HepG2 (cell line): ENCODE data around the gene CDC14B. TPM values are rescaled to one million over a fixed set of nuclear protein-coding genes. Genes with fewer than 3 reads are reported as not detected.
A peak's percentile ranks its signal among the peaks of the same experiment; 100 is the strongest.

ENCODE experiments used
- EP300 ChIP-seq, 3 experiments: sonication (generic) in 1 of 3; formaldehyde crosslinking in 1 of 3; IDR thresholded peaks; 2 replicates each; pipeline versions ENCODE4 v1.5.1 to v1.6.1; 2011 to 2020; ENCODE audit warnings: low read depth in 2 of 3, low read length in 2 of 3, borderline replicate concordance in 1 of 3, improper control_type of control experiment in 1 of 3, mild to moderate bottlenecking in 1 of 3, missing genetic modification reagents in 1 of 3, moderate library complexity in 1 of 3
- ZBTB1 ChIP-seq: sonication (generic); formaldehyde crosslinking; IDR thresholded peaks from 2 replicates; pipeline ENCODE4 v1.4.0; 2020; ENCODE audit warnings: missing genetic modification reagents, borderline replicate concordance
- polyA plus RNA-seq, 8 experiments: library from polyadenylated mRNA; depleted of rRNA in 3 of 8; stranded (reverse) in 7 of 8; unstranded in 1 of 8; fragments of >200 nt; fragmentation: Illumina TruSeq in 4 of 8; extraction: Trizol in 4 of 8; gene quantifications; 2 replicates each; pipeline versions ENCODE4 v1.2.1 to v1.2.3, GENCODE V29; 2011 to 2016; ENCODE audit warnings: low read depth in 4 of 8, missing spikeins in 1 of 8, mixed read lengths in 1 of 8; ENCODE audit not compliant: insufficient read depth in 1 of 8
- total RNA-seq, 5 experiments: library from RNA; depleted of rRNA; stranded (reverse); fragments of >200 nt; fragmentation: Illumina TruSeq; extraction: Trizol; gene quantifications; 2 replicates each; pipeline ENCODE4 v1.2.3, GENCODE V29; 2016; ENCODE audit warnings: low read depth in 1 of 5
- TF ChIP-seq, protein P1 (sequence below): IDR thresholded peaks from 2 replicates; pipeline ENCODE4 v1.6.1; 2016; ENCODE audit warnings: low read depth, missing genetic modification reagents, missing compliant biosample characterization
- TF ChIP-seq, protein P2 (sequence below): sonication (generic); formaldehyde crosslinking; IDR thresholded peaks from 2 replicates; pipeline ENCODE4 v1.4.0; 2020; ENCODE audit warnings: missing genetic modification reagents

The CDC14B gene
- total and polyA plus RNA-seq, 2 of the 13 experiments (the other 11 are each of a cell fraction or from before 2014, with no cell fraction given): 25.8 to 33.3 TPM

DNA sequence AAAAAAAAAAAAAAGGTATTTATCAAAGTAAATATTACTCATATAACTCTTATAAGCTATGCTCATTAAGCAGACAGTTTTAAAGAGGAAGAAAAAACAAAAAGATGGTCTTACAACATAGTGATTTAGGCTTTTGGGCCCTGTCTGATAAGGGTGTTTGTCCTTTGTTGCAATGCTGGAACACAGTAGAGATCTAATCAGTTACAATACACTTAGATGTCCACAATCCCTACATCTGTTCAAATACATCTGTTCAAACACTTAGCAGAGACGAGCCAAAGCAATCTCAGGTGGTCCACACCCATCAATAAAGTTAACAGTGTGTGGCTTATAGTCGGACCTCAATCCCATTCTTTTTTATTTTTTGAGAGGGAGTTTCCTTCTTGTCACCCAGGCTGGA is 24.5 kb upstream of the CDC14B start (continued):
- TF ChIP-seq EP300 (IDR thresholded peaks at IDR 0.05; ENCODE audit: low read depth in 2 of 2, low read length in 2 of 2): peak in 1 of 2 experiments; percentile 75; a peak in 1 of 4 replicates
- peak; percentile 77; the same call in 1 of the 2 replicates for TF ChIP-seq EP300 (CRISPR knock-in tag; IDR thresholded peaks at IDR 0.05; ENCODE audit: borderline replicate concordance)
- no peak for TF ChIP-seq ZBTB1
- TF ChIP-seq, protein P1, sequence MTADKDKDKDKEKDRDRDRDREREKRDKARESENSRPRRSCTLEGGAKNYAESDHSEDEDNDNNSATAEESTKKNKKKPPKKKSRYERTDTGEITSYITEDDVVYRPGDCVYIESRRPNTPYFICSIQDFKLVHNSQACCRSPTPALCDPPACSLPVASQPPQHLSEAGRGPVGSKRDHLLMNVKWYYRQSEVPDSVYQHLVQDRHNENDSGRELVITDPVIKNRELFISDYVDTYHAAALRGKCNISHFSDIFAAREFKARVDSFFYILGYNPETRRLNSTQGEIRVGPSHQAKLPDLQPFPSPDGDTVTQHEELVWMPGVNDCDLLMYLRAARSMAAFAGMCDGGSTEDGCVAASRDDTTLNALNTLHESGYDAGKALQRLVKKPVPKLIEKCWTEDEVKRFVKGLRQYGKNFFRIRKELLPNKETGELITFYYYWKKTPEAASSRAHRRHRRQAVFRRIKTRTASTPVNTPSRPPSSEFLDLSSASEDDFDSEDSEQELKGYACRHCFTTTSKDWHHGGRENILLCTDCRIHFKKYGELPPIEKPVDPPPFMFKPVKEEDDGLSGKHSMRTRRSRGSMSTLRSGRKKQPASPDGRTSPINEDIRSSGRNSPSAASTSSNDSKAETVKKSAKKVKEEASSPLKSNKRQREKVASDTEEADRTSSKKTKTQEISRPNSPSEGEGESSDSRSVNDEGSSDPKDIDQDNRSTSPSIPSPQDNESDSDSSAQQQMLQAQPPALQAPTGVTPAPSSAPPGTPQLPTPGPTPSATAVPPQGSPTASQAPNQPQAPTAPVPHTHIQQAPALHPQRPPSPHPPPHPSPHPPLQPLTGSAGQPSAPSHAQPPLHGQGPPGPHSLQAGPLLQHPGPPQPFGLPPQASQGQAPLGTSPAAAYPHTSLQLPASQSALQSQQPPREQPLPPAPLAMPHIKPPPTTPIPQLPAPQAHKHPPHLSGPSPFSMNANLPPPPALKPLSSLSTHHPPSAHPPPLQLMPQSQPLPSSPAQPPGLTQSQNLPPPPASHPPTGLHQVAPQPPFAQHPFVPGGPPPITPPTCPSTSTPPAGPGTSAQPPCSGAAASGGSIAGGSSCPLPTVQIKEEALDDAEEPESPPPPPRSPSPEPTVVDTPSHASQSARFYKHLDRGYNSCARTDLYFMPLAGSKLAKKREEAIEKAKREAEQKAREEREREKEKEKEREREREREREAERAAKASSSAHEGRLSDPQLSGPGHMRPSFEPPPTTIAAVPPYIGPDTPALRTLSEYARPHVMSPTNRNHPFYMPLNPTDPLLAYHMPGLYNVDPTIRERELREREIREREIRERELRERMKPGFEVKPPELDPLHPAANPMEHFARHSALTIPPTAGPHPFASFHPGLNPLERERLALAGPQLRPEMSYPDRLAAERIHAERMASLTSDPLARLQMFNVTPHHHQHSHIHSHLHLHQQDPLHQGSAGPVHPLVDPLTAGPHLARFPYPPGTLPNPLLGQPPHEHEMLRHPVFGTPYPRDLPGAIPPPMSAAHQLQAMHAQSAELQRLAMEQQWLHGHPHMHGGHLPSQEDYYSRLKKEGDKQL (CRISPR knock-in tag): peak; percentile 97
- TF ChIP-seq, protein P2, sequence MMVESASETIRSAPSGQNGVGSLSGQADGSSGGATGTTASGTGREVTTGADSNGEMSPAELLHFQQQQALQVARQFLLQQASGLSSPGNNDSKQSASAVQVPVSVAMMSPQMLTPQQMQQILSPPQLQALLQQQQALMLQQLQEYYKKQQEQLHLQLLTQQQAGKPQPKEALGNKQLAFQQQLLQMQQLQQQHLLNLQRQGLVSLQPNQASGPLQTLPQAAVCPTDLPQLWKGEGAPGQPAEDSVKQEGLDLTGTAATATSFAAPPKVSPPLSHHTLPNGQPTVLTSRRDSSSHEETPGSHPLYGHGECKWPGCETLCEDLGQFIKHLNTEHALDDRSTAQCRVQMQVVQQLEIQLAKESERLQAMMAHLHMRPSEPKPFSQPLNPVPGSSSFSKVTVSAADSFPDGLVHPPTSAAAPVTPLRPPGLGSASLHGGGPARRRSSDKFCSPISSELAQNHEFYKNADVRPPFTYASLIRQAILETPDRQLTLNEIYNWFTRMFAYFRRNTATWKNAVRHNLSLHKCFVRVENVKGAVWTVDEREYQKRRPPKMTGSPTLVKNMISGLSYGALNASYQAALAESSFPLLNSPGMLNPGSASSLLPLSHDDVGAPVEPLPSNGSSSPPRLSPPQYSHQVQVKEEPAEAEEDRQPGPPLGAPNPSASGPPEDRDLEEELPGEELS: peak; percentile 65; the same call in 1 of the 2 replicates
